CD4-positive, alpha-beta T cell treated with Interferon gamma for 1 hour (primary cell): ENCODE measurements around the gene RAPGEF4.
"Not testable (repeated sequence)": the region's sequence is repeated elsewhere in the genome, so short reads cannot be mapped to it uniquely, and the experiment has no call there.

Experiments
- DNase-seq: peaks from one replicate; pipeline ENCODE4 v3.0.0-alpha.2; 2020

Gene RAPGEF4

DNA sequence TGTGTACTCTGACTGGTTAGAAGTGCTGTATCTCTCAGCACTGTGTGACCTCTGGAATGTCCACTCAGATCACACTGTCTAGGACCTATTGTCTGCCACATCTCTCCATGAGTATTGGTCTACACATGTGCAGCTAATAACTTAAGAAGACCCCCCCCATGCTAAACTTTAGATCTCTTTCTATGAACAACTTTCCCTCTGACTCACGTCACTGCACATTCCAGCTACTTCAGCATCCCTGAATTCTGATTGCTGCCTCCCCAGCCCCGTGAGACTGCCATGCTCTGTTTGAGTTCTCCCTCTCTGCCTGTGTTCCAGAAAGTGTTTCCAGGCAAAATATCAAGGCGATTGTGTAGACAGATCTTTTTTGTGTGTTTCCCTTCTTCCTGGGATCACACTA lies 41.8 kb downstream of the RAPGEF4 start:
- DNase-seq, result no peak

DNA sequence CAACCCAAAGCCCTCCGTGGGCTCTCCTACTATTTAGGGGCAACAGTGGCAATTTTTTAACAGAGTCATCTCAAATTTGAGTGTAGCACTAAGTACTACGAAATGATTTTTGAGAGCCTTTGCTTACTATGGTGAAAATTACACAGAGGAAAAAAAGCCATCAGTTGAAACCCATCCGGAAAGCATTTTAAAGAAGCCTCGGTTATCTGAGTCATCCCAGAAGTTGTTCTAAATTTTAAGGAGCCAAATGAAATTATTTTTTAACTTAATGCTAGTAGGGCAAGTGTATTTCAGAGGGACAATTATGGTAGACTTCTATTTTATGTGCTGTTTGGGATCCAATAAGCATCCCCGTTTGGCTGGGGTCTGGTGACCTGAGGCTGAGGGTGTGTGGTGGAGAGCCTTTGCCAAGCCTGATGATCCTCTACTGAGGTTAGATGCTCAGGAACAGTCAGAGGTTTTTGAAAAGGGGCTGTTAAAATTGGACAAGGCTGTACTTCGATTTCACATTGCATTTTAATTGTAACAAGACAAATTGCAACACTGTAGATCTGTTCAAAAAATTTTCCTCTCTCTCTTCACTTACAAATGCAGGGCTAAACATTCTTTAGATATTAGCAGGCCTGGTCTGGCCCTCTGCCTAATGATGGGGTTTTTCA lies 47.0 kb downstream of the RAPGEF4 start:
- DNase-seq, result no peak

DNA sequence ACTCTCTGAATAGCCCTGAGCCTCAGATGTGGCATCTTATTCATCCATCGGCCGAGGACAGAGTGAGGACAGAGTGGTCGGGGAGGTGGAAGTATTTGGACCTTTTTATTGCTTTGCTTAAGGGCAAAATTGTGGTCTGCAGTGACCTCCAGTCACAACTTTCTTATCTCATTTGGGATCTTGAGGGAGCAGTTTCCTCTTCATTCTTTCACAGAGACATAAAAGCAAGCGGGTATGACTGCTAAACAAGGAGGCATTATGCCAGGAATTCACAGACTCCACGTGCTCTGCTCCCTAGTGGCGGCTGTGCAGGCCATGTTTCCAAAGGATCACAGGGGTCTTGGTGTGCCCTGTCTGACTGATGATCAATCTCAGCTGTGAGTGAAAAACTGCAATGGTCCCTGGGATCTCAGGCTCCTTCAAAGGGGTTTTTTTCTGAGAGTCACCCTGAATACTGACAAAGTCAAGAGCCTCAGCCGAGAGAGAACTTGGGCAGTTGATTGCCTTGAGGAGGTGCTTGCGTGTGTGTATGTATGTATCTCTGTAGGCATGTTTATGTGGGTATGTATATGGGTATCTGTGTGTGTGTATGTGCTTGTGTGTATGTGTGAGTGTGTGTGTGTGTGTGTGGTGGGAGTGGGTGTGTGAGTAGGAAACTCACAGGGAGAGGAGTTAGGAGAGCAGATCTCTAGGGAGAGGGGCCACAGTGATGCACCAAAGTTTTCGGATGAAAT lies 47.7 kb downstream of the RAPGEF4 start:
- DNase-seq, result no peak

DNA sequence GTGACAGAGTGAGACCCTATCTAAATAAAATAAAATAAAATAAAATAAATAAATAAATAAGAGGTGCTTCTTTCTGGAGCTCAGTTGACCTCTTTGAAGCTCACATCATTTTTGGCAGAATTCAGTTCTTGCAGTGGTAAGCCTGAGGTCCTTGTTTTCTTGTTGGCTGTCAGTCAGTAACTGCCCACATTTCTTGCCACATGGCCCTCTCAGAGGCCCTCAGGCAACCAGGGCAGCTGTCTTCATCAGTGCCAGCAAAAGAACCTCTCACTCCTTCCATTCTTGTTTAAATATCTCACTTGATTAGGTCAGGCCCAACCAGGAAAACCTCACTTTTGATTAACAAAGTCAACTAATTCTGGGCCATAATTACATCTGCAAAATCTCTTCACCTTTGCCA lies 53.2 kb downstream of the RAPGEF4 start:
- no peak for DNase-seq

DNA sequence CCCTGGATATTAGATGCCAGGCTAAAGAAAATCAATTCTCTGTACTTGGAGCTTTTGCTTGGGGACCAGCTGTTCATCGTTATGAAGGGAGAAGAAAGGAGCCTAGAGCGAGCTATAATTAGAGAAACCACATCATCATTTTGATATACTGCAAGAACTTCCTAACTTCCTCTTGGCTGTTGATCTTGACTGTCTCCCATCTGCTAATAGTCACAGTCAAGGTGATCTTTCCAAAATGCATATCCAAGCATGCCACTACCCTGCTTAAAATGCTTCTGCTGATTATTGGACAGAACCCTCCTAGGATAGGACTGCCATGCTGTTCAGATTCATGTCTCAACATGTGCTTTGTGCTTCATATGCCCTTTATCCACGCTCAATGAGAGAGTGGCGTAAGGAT lies 54.8 kb downstream of the RAPGEF4 start:
- no peak for DNase-seq

DNA sequence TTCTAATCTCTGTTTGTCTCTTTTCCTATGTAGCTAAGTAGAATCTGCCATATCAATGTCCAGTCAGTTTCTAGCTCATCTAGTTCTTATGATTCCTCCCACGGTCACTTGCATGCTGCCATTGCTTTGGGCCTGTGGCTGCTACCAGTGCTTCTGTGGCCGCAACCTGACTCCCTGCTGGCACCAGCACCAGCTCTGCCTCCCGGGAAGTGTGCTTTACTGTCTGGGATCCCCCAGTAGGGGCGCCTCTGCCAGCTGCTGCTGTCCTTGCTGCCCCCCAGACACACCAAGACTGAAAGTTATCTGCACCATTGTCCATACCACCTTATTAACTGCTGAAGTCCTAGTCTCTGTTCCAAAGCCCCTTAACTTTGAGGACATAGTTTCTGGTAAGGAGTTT lies 56.3 kb downstream of the RAPGEF4 start:
- DNase-seq, result no peak

DNA sequence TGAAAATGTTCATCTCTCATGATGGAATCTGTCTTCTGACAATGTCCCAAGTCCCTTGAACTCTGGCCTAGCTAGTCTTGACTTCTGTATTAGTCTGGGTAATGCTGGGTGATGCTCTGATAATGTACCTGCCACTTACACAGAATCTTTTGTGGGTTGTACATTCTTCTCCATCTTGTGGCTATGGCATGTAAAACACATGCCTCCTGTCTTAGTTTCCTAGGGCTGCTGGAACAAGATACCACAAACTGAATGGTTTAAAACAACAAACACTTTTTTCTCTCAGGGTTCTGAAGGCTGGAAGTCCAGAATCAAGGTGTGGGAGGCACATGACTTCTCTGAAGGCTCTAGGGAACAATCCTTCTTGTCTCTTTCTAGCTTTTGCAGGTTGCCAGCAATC lies 57.1 kb downstream of the RAPGEF4 start:
- no peak for DNase-seq

DNA sequence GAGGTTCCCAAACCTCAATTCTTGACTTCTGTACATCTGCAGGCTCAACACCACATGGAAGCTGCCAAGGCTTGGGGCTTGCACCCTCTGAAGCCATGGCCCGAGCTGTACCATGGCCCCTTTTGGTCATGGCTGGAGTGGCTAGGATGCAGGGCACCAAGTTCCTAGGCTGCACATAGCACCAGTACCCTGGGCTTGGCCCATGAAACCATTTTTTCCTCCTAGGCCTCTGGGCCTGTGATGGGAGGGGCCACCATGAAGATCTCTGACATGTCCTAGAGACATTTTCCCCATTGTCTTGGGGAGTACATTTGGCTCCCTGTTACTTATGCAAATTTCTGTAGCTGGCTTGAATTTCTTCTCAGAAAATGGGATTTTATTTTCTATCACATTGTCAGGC lies 67.7 kb downstream of the RAPGEF4 start:
- DNase-seq, result not testable (repeated sequence)

DNA sequence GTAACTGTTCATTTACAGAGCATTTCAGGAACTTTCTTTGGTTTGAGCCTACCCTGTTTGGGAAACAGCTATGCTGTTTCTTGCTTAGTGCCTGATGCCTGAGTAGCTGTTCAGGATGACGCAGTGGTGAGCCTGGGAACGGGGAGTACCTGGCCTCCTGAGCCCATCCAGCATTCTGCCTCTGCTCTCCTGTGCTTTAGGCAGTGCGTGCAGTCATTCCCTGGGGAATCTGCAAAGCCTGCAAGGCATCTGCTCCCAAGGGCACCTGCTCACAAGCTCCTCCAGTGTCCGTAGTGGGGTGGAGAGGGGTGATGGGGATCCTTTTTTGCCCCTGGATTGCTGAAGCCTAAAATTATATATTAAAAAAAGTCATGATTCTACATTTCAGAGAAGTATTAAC lies 68.8 kb downstream of the RAPGEF4 start:
- DNase-seq, result no peak

DNA sequence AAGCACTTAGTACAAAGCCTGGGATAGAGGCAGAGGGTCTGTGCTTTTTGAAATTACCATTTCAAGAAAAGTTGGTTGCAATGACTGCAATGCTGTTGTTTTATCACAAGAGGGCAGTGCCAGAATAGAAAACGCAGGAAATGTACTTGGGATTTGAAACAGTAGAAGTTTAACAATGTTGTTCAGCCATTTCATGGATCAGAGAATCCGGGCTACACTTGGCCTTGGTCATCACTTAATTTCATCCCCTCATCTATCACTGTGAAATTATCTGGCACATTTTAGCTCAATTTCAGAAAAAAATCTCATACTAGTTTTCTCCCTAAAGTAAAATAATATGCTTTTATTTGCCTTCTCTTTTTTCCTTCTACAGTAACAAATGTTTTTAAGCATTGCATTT lies 70.8 kb downstream of the RAPGEF4 start:
- no peak for DNase-seq

DNA sequence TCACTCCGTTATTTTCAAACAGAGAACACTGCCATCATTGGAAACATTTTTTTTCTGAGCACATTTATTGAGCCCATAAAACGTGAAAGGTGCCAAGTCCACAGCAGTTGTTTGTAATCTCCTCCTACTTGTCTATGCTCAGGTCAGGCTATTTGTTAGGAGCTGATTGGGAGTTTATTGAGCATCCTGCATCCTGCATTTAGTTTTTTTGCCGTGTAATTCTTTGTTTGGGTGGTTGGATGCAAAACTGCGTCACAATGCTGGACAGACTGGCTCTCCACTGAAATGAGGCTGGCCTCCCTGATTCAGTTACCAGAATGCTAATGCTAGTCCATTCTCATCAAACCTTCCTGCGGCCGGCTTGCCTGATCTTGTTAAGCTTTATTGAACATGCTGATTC lies 71.4 kb downstream of the RAPGEF4 start:
- DNase-seq, result no peak

DNA sequence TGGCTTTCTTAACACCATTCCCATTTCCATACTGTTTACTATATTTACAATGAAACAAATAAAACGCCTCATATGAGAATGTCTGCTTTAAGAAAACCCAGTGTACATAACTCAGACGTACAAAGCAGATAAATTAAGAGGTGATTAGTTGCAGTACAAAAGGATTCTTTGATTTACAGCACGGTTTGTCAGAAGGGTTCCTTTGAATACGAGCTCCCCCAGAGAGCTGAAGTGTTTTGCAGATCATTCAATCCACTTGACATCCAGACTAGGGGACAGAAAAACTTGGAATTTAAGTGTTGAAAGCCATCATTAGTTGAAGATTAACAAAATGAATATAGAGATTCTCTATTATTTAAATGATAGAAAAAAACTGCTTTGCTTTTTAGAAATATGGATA lies 72.5 kb downstream of the RAPGEF4 start:
- no peak for DNase-seq

DNA sequence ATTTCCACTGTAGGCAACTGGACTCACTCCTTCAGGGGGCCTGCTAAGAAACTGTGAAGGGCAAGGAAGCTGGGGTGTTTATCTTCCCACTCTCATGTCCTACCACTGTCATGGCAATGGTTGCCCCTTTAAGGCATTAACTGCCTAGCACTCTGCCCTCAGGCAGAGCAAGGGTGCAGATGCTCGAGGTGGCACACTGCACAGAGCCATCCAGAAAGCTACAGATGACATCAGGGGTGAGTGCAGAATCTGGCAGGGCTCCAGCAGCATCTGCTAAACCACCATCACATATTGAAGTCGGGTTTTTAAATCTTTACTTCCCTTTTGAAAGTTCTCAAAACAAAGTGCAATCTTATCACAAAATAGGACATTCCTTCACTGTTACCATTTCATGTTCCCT lies 75.4 kb downstream of the RAPGEF4 start:
- DNase-seq, result no peak

DNA sequence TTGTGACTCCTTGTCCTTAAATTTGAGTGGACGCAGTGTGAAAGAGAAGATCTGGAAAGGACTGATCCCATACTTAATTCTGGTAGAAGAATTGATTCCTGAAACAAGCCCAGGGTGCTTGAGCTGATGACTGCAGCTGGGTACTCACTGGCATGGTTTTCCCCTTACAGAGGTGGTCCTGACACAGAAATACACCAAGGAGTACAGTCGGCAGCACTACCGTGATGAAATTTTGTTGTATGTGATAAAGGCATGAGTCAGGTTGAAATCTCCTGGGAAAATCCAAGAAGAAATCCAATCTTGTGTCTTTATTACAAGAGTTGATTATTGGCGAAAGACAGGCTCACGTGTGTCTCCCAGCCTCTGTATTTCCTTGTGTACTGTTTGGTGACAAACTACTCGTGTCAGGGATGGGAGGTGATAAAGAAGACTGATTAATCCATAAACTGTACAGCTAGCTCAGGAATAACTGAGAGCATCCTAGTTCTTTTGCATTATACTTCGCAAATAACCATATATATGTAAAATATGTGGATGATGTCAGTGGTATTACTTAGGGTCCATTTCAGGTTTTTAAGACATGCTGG lies 76.6 kb downstream of the RAPGEF4 start:
- DNase-seq, result no peak

DNA sequence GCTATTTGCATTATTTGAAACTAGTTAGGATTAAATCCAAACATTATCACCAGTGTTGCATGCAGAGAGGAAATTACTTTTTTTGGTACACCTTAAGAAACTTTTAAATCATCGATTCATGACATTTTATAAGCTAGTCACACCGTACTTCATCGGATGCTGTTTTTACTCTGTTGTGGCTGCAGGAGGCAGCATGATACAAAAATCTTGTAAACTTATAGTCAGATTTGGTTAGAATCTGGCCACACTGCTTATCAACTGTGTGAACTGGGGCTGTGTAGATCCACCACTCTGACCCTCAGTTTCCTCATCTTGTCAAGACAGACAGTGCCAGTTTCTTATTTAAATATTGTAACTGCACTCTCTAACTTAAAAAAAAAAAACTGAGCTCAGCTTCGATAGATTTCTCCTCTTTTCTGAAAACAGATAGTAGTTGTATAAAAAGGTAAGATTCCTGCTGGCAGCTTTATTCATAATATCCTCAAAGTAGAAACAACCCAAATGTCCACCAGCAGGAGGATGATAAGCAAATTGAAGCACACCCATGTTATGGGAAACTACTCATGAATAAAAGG lies 77.8 kb downstream of the RAPGEF4 start:
- no peak for DNase-seq

DNA sequence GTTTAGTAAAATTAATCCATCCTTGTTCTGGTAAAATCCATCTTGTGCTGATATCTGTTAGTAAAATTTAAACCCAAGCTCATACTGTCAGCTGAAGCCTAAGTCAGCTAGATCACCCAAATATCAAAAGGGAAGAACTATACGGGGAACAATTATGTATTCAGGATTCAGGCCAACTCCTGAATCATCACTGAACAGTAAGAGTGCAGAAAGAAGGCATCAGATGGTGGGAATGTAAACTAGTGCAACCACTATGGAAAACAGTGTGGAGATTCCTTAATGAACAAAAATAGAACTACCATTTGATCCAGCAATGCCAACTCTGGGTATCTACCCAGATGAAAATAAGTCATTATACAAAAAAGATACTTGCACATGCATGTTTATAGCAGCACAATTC lies 81.8 kb downstream of the RAPGEF4 start:
- DNase-seq, result no peak

DNA sequence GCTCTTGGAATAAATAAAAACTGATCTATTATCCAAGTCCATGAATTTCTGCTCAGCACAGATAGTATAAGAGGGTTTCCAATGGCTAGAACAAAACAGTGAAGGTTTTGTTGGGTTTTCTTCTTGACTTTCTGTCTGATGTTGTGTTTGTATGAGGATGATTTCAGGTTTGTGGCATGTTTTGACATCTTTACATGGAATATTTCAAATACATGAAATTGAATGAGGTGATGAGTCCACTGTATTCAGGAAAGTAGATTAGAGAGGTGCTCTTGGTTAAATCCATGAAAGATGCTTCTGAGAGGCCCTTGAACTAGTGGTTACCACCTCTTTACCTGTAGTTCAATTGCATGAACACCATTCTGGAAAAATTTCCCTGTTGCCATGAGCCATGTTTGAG lies 84.3 kb downstream of the RAPGEF4 start:
- no peak for DNase-seq

DNA sequence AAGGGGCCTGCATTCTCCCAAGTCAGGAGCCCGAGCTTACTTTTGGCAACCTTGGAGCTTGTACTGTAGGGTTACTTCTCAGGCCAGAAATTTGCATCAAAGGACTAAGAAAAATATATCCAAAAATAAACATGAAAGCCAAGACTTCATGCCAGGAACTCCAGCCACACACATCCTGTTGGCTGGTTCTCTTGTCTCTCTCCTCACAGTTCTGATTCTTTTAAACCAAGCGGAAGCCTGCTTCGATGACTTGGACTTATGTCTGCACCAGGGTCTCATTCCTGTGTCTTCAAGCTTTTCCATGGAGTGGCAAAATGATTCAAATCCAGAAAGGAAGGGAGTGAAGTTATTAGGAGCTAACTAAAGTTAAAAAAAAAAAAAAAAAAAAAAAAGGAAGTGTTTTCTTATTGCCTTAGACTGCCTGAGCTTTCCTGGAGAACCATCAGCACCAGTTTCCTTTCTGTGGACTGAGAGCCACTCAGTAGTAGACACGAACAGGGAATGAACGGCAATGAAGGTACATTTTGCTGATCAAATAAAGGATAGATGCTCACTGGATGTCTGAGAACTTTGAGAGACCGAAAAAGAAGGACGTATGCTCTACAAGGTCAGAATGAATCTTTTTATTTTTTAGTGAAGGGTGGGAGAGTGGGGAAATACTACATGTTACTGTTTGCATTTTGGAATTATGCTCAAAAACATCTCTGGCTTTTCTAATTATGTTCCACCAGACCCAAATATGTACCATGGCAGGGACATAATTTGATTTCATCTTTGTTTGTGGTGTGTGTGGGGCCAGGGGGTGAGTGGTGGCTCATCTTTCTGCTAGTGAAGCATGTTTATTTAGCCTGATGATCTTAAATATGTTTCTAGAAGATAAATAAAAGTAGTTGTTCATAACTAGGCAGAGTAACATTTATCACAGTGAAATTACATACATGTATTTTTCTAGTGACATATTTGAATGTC lies 86.0 kb downstream of the RAPGEF4 start:
- DNase-seq, result no peak

DNA sequence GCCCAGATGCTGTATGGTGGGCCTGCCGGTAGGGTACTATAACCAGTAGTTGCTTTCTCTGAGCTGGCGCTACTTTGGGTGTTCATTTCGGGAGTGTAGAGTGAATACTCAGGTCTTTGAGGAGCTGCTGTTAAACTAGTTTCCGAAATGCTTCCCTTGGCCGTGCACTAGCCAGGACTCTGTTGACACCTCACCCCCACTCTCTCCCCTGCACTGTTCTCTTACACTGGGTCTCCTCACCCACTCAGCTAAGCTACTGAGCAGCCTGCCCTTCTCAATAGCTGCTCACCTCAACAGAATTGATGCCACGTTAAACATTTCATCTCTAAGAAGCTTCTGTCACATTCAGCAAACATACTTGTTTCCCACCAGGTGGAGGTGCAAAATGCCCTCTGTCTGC lies 86.9 kb downstream of the RAPGEF4 start:
- DNase-seq, result no peak

DNA sequence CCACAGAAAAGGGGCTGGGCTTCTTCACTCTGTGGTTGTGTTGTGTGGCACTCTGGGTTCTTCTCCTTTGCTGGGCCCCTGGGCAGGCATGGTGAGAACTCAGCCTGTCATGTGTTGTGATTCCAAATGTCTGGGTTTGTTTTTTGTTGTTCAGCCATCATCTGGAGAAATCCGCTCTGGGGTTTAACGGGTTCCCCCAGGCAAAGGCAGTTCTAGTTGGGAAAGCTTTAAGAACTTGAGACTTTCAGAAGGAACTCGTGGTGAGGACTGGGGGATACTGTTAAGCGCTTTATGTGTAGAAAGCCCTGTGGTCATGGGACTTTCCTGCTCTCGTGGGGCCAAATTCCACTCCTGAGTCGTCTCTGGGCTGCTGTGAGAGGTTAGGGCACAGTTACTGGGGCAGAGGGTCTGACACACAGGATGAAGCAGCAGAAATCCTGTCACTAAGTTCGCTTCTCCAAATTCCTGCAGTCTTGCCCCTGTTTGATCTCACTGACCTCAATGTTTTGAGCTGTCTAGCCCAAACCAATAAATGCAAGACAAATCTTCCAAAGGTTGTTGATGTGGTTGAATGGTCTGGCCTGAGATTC lies 87.7 kb downstream of the RAPGEF4 start:
- DNase-seq, result no peak

DNA sequence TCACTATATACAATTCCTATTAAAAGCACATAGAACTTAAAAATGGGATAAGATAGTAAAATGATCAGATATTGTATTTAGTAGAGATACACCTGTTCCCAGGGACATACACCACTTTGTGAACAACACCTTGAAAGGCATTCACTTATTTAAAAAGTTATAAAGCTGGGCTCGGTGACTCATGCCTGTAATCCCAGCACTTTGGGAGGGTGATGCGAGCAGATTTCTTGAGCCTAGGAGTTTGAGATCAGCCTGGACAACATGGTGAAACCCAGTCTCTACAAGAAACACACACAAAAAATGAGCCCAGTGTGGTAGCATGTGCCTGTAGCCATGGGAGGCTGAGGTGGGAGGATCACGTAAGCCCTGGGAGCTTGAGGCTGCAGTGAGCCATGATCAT lies 90.9 kb downstream of the RAPGEF4 start:
- no peak for DNase-seq

DNA sequence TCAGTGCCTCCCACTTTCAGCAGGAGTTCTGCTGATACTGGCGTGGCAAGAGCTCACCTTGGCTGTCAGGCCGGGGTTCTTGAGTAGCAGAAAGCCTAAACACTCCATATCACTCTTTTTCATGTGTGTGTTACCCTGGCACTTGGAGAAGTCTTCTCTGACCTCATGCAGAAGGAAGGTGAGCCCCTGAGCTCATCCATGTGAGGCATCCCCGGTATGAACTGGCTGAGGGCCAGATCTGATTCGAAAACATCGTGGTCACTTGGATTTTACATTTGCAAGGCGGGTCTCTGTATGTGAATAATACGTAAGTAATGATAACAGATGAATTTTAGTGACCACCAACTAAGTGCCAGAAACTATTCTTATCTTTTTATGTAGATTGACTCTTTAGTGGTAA lies 93.6 kb downstream of the RAPGEF4 start:
- DNase-seq, result no peak

DNA sequence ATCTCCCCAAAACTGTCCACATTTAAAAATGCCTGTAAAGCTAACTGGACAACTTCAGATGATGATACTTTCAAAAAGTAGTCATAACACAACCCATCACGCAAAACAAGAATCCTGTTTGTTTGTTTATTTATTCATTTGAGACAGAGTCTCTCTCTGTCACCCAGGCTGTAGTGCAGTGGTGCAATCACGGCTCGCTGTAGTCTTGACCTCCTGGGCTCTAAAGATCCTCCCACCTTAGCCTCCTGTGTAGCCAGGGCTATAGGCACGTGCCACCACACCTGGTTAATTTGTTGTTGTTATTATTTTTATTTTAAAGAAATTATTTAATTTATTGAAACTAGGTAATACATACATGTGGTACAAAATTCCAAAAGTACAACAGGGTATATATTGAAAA lies 94.8 kb downstream of the RAPGEF4 start:
- no peak for DNase-seq
